NCI-H2029 treated with DMSO at 0.1 percent for 48 hours (cell line): ENCODE measurements around the gene RAB40C.
A peak's percentile ranks its signal among the peaks of the same experiment; 100 is the strongest.

Source experiments
- DNase-seq: peaks from one replicate; lab custom pipeline; 2025; lab: John Stamatoyannopoulos, UW

RAB40C gene

GRCh38 chr16:647173-647902 is 57.5 kb downstream of the RAB40C start:
- DNase-seq = no peak

- peak; percentile 11 for DNase-seq
These were observed 58.4 kb downstream of the RAB40C start for GRCh38 chr16:648071-648780.

- peak; percentile 30 for DNase-seq
These were observed 59.1 kb downstream of the RAB40C start, which contains the start of gene WDR90 for GRCh38 chr16:648781-649589. TSS of gene WDR90 (plus strand) at chr16:649365. CDS start at chr16:649417, 52 bp downstream.

- DNase-seq = no peak
These were observed 59.8 kb downstream of the RAB40C start for GRCh38 chr16:649631-650030.

- DNase-seq = no peak
These were observed 62.0 kb downstream of the RAB40C start for GRCh38 chr16:651844-652243.

- DNase-seq = no peak
These were observed 62.8 kb downstream of the RAB40C start for GRCh38 chr16:652454-653305.

- no peak for DNase-seq
These were observed 64.2 kb downstream of the RAB40C start for GRCh38 chr16:654034-654433.

- no peak for DNase-seq
These were observed 67.6 kb downstream of the RAB40C start for GRCh38 chr16:657487-657886.

- DNase-seq = no peak
These were observed 69.1 kb downstream of the RAB40C start for GRCh38 chr16:658679-659571.

GRCh38 chr16:659618-660017 is 69.8 kb downstream of the RAB40C start:
- DNase-seq = no peak

- no peak for DNase-seq
These were observed 70.2 kb downstream of the RAB40C start for GRCh38 chr16:660132-660458.

- DNase-seq = peak; percentile 48
These were observed 70.8 kb downstream of the RAB40C start for GRCh38 chr16:660459-661183.

- DNase-seq = no peak
These were observed 71.4 kb downstream of the RAB40C start for GRCh38 chr16:661184-661821.

GRCh38 chr16:662095-662494 is 72.2 kb downstream of the RAB40C start:
- DNase-seq = no peak

- no peak for DNase-seq
These were observed 72.7 kb downstream of the RAB40C start for GRCh38 chr16:662597-662996.

GRCh38 chr16:666572-666971 is 76.7 kb downstream of the RAB40C start:
- no peak for DNase-seq

GRCh38 chr16:667113-667779 is 77.4 kb downstream of the RAB40C start:
- no peak for DNase-seq

- peak; percentile 34 for DNase-seq
These were observed 78.1 kb downstream of the RAB40C start, which contains the start of gene RHOT2 for GRCh38 chr16:667780-668518. TSS of gene RHOT2 (plus strand) at chr16:668132. CDS start at chr16:668200, 68 bp downstream.
